SK-N-SH treated with all-trans-retinoic acid at 6 μM for 48 hours (cell line): Measurements from ENCODE around the gene CD151.

Experiments used
- ARNTL ChIP-seq: fragments of 450-650 bp; formaldehyde crosslinking; IDR thresholded peaks from 2 replicates; pipeline ENCODE4 v1.5.0; 2020; ENCODE audit warnings: low read depth, mild to moderate bottlenecking, moderate library complexity, borderline replicate concordance
- BACH2 ChIP-seq: fragments of 250-450 bp; sonication (Bioruptor Pico); IDR thresholded peaks from 2 replicates; pipeline ENCODE4 v1.9.0; 2021; ENCODE audit warnings: mild to moderate bottlenecking, borderline replicate concordance
- GLIS3 ChIP-seq: fragments of 250-450 bp; sonication (Bioruptor Pico); IDR thresholded peaks from 2 replicates; pipeline ENCODE4 v1.5.0; 2020; ENCODE audit warnings: mild to moderate bottlenecking, moderate library complexity
- ISL1 ChIP-seq: fragments of 250-450 bp; sonication (Bioruptor Pico); IDR thresholded peaks from 2 replicates; pipeline ENCODE4 v2.1.2; 2022; ENCODE audit warnings: mild to moderate bottlenecking, moderate library complexity
- OSR1 ChIP-seq: fragments of 250-450 bp; sonication (Bioruptor Pico); IDR thresholded peaks from 2 replicates; pipeline ENCODE4 v1.8.0; 2022; ENCODE audit warnings: moderate library complexity, mild to moderate bottlenecking, inconsistent platforms
- PPARA ChIP-seq: fragments of 250-450 bp; sonication (Bioruptor Pico); IDR thresholded peaks from 2 replicates; pipeline ENCODE4 v1.5.0; 2020; ENCODE audit warnings: mild to moderate bottlenecking, borderline replicate concordance
- RARB ChIP-seq: fragments of 250-450 bp; sonication (Bioruptor Pico); IDR thresholded peaks from 2 replicates; pipeline ENCODE4 v1.8.0; 2021; ENCODE audit warnings: mild to moderate bottlenecking, moderate library complexity
- ZC3H10 ChIP-seq: fragments of 250-450 bp; sonication (Bioruptor Pico); IDR thresholded peaks from 2 replicates; pipeline ENCODE4 v1.5.1; 2021; ENCODE audit warnings: mild to moderate bottlenecking, moderate library complexity
- ZFP3 ChIP-seq: fragments of 250-450 bp; sonication (Bioruptor Pico); IDR thresholded peaks from 2 replicates; pipeline ENCODE4 v1.5.0; 2020; ENCODE audit warnings: mild to moderate bottlenecking, moderate library complexity
- ZFP30 ChIP-seq: fragments of 450-650 bp; formaldehyde crosslinking; IDR thresholded peaks from 2 replicates; pipeline ENCODE4 v1.5.0; 2022; ENCODE audit warnings: mild to moderate bottlenecking, moderate library complexity
- ZNF565 ChIP-seq: fragments of 450-650 bp; formaldehyde crosslinking; conservative IDR thresholded peaks from 2 replicates; pipeline ENCODE4 v1.5.0; 2020; ENCODE audit warnings: low read depth, mild to moderate bottlenecking, moderate library complexity
- TF ChIP-seq, protein P1 (sequence below): fragments of 250-450 bp; sonication (Bioruptor Pico); IDR thresholded peaks from 2 replicates; pipeline ENCODE4 v1.8.0; 2020; ENCODE audit warnings: mild to moderate bottlenecking, moderate library complexity, borderline replicate concordance
- TF ChIP-seq, protein P2 (sequence below): fragments of 250-450 bp; sonication (Bioruptor Pico); IDR thresholded peaks from 2 replicates; pipeline ENCODE4 v1.5.1; 2020; ENCODE audit warnings: low read depth, mild to moderate bottlenecking, moderate library complexity
- TF ChIP-seq, protein P3 (sequence below): fragments of 250-450 bp; sonication (Bioruptor Pico); IDR thresholded peaks from 2 replicates; pipeline ENCODE4 v1.5.0; 2020; ENCODE audit warnings: mild to moderate bottlenecking, moderate library complexity

DNA sequence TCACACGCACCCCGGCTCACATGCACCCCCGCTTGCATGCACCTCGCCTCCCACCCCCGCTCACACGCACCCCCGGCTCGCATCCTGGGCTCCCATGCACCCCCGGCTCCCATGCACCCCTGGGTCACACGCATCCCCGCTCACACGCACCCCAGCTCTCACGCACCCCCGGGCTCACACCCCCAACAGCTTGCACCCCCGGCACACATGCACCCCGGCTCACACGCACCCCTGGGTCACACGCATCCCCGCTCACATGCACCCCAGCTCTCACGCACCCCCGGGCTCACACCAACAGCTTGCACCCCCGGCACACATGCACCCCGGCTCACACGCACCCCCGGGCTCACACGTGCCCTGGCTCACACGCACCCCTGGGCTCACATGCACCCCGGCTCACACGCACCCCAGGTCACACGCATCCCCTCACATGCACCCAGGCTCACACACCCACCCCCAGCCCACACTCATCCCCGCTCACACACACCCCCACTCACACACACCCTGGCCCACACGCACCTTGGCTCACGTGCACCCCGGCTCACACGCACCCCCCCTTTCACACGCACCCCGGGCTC, 26.1 kb downstream of the CD151 start:
- TF ChIP-seq ARNTL (no peak), ZFP30 (CRISPR knock-in tag) (no peak), PPARA (CRISPR knock-in tag) (no peak), ZNF565 (CRISPR knock-in tag) (no peak), OSR1 (CRISPR knock-in tag) (no peak), GLIS3 (CRISPR knock-in tag) (no peak), BACH2 (CRISPR knock-in tag) (no peak), ZC3H10 (no peak), ZFP3 (CRISPR knock-in tag) (no peak), RARB (CRISPR knock-in tag) (no peak), ISL1 (CRISPR knock-in tag) (no peak)
- TF ChIP-seq, protein P1, sequence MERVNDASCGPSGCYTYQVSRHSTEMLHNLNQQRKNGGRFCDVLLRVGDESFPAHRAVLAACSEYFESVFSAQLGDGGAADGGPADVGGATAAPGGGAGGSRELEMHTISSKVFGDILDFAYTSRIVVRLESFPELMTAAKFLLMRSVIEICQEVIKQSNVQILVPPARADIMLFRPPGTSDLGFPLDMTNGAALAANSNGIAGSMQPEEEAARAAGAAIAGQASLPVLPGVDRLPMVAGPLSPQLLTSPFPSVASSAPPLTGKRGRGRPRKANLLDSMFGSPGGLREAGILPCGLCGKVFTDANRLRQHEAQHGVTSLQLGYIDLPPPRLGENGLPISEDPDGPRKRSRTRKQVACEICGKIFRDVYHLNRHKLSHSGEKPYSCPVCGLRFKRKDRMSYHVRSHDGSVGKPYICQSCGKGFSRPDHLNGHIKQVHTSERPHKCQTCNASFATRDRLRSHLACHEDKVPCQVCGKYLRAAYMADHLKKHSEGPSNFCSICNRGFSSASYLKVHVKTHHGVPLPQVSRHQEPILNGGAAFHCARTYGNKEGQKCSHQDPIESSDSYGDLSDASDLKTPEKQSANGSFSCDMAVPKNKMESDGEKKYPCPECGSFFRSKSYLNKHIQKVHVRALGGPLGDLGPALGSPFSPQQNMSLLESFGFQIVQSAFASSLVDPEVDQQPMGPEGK (CRISPR knock-in tag), result no peak
- TF ChIP-seq, protein P2, sequence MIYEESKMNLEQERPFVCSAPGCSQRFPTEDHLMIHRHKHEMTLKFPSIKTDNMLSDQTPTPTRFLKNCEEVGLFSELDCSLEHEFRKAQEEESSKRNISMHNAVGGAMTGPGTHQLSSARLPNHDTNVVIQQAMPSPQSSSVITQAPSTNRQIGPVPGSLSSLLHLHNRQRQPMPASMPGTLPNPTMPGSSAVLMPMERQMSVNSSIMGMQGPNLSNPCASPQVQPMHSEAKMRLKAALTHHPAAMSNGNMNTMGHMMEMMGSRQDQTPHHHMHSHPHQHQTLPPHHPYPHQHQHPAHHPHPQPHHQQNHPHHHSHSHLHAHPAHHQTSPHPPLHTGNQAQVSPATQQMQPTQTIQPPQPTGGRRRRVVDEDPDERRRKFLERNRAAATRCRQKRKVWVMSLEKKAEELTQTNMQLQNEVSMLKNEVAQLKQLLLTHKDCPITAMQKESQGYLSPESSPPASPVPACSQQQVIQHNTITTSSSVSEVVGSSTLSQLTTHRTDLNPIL (CRISPR knock-in tag), result no peak
- TF ChIP-seq, protein P3, sequence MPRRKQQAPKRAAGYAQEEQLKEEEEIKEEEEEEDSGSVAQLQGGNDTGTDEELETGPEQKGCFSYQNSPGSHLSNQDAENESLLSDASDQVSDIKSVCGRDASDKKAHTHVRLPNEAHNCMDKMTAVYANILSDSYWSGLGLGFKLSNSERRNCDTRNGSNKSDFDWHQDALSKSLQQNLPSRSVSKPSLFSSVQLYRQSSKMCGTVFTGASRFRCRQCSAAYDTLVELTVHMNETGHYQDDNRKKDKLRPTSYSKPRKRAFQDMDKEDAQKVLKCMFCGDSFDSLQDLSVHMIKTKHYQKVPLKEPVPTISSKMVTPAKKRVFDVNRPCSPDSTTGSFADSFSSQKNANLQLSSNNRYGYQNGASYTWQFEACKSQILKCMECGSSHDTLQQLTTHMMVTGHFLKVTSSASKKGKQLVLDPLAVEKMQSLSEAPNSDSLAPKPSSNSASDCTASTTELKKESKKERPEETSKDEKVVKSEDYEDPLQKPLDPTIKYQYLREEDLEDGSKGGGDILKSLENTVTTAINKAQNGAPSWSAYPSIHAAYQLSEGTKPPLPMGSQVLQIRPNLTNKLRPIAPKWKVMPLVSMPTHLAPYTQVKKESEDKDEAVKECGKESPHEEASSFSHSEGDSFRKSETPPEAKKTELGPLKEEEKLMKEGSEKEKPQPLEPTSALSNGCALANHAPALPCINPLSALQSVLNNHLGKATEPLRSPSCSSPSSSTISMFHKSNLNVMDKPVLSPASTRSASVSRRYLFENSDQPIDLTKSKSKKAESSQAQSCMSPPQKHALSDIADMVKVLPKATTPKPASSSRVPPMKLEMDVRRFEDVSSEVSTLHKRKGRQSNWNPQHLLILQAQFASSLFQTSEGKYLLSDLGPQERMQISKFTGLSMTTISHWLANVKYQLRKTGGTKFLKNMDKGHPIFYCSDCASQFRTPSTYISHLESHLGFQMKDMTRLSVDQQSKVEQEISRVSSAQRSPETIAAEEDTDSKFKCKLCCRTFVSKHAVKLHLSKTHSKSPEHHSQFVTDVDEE (CRISPR knock-in tag), result no peak
